Measurements from ENCODE around the gene NUPR1.
"Not testable (repeated sequence)": the region's sequence is repeated elsewhere in the genome, so short reads cannot be mapped to it uniquely, and the experiment has no call there.

NUPR1 gene

DNA sequence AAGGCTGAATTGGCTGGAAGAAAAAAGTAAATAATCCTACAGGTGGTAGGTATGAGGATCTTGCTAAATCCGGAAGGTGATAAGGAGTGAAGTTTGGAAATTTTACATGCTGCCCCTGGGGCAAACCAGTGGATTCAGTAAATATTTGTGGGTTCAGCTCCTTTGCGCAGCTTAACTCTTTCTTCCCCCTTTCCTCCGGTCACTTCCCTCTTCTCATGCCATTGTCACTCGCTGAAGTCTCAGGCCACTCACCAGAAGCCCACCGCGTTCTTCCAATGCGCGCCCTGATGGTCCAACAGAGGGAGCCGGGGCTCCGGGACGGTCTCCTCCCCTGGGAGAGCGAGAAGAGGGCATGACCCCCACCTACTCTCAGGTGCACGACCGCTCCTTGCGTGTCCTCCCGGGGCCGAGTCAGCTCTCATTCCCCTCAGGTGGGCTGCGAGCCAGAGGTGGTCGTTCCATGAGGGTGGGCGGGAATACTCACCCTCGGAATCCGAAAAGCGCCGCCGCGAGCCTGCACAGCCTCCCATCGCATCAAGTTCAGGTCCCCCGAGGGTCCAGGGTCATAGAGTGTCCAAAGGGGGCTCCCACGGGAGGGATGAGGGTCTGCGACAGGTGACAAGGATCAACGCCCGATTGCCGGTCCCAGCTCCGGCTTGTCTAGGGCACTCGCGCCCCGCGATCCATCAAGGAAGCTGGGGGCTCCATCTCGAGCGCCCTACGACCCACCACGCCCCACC is 47.4 kb downstream of the NUPR1 start:
- Histone ChIP-seq H3K36me3 (ENCODE audit: control insufficient read depth in 2 of 2, insufficient read depth in 2 of 2, low read length in 2 of 2) (peaks cover 21 to 22% of the 10 kb centered on the region in 2 donors), H3K9me3 (ENCODE audit: control insufficient read depth in 2 of 2, low read length in 2 of 2) (no peaks in the 10 kb centered on the region), H3K27me3 (ENCODE audit: control insufficient read depth in 2 of 2, insufficient read depth in 2 of 2, low read length in 2 of 2) (no peaks in the 10 kb centered on the region), H3K4me1 (ENCODE audit: control insufficient read depth in 2 of 2, insufficient read depth in 2 of 2, low read length in 2 of 2) (peaks cover 28 to 31% of the 10 kb centered on the region in 2 donors), H3K9ac (ENCODE audit: low read depth in 1 of 2, low read length in 2 of 2) (peak overlapping the region; percentile 96 to 97), H3K27ac (ENCODE audit: low read depth in 2 of 2, low read length in 2 of 2) (peak overlapping the region; percentile 94 to 95), H3K4me3 (ENCODE audit: low read length in 2 of 2) (peak overlapping the region; percentile 92 to 94)

DNA sequence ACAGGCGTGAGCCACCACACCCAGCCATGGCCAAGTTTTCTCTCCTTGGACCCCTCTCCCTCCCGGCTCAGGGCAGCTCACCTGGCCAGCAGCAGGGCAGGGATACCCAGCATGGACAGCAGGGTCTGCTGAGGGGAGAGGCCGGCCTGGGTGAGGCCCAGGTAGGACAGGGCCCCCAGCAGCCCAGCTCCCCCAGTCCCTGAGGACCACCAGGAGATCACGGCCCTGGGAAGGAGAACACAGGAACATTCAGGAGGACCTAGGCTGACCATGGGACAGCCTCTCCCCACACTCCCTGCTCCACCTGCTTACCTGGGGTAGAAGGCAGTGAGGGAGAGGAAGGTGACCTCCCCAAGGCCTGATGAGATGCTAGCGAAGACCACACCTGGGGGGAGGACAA is 52.5 kb downstream of the NUPR1 start:
- no peaks in the 10 kb centered on the region for H3K9me3 ChIP-seq (ENCODE audit: control insufficient read depth in 2 of 2, low read length in 2 of 2)
- no peak overlapping the region for H3K4me3 ChIP-seq (ENCODE audit: low read length in 2 of 2)
- H3K9ac ChIP-seq (ENCODE audit: low read depth in 1 of 2, low read length in 2 of 2) = no peak overlapping the region
- H3K27ac ChIP-seq (ENCODE audit: low read depth in 2 of 2, low read length in 2 of 2) = no peak overlapping the region
- H3K36me3 ChIP-seq (ENCODE audit: control insufficient read depth in 2 of 2, insufficient read depth in 2 of 2, low read length in 2 of 2) = peaks cover 36 to 42% of the 10 kb centered on the region in 2 donors
- peaks cover 5 to 13% of the 10 kb centered on the region in 2 donors for H3K4me1 ChIP-seq (ENCODE audit: control insufficient read depth in 2 of 2, insufficient read depth in 2 of 2, low read length in 2 of 2)
- H3K27me3 ChIP-seq (ENCODE audit: control insufficient read depth in 2 of 2, insufficient read depth in 2 of 2, low read length in 2 of 2) = no peaks in the 10 kb centered on the region

DNA sequence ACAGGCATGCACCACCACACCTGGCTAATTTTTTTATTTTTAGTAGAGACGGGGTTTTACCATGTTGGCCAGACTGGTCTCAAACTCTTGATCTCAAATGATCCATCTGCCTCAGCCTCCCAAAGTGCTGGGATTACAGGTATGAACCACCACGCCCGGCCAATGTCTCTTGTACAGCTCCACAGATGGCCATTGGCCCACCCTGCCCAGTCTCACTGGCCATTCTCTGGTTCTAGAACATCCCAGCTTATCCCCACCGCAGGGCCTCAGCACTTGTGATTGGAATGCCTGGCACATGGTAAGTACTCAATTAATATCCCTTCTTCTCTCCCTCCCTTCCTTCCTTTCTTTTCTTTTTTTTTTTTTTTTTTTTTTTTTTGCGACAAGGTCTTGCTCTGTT is 55.4 kb downstream of the NUPR1 start:
- peak overlapping the region in 1 of 2 donors; percentile 1 for H3K27ac ChIP-seq (ENCODE audit: low read depth in 2 of 2, low read length in 2 of 2)
- H3K9ac ChIP-seq (ENCODE audit: low read depth in 1 of 2, low read length in 2 of 2) = not testable (repeated sequence)
- H3K36me3 ChIP-seq (ENCODE audit: control insufficient read depth in 2 of 2, insufficient read depth in 2 of 2, low read length in 2 of 2) = peaks cover 32 to 41% of the 10 kb centered on the region in 2 donors

More for the DNA sequence above, 55.4 kb downstream of the NUPR1 start:
- not testable (repeated sequence) for H3K4me3 ChIP-seq (ENCODE audit: low read length in 2 of 2); H3K9me3 ChIP-seq (ENCODE audit: control insufficient read depth in 2 of 2, low read length in 2 of 2); H3K27me3 ChIP-seq (ENCODE audit: control insufficient read depth in 2 of 2, insufficient read depth in 2 of 2, low read length in 2 of 2)
- H3K4me1 ChIP-seq (ENCODE audit: control insufficient read depth in 2 of 2, insufficient read depth in 2 of 2, low read length in 2 of 2) = peaks cover 5 to 28% of the 10 kb centered on the region in 2 donors

Data from mucosa of rectum (tissue), 2 donors.